Suppressor macrophage treated with lipopolysaccharide for 4 hours (primary cell): ENCODE data around the gene DSC1.
"Not testable (repeated sequence)": the region's sequence is repeated elsewhere in the genome, so short reads cannot be mapped to it uniquely, and the experiment has no call there.

Source experiments
- DNase-seq: peaks from one replicate; pipeline ENCODE4 v3.0.0-alpha.2; 2020

DSC1 gene

GRCh38 chr18:31171144-31171839 is 8.6 kb upstream of the DSC1 start:
- DNase-seq: no peak

GRCh38 chr18:31170335-31170734 is 7.7 kb upstream of the DSC1 start:
- DNase-seq: no peak

DNA sequence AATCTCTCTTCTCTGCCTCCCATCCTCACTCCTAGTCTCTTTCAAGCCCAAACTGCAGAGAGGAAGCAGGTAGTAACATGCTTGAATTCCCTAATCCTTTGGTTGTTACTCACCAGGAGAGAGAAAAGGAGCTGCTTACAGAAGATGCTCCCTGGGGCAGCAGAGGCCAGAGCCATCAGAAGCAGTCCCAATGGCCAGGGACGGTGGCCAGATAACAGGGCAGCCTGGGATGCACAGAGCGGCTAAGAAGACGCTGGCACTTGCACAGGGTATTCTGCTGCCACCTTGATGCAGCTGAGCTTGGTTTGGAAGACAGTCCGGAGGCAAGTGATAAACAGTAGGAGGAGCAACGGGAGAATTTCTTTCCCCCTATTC is 250 bp downstream of the DSC1 start:
- DNase-seq: no peak

GRCh38 chr18:31161757-31162418 is 768 bp downstream of the DSC1 start:
- no peak for DNase-seq

DNA sequence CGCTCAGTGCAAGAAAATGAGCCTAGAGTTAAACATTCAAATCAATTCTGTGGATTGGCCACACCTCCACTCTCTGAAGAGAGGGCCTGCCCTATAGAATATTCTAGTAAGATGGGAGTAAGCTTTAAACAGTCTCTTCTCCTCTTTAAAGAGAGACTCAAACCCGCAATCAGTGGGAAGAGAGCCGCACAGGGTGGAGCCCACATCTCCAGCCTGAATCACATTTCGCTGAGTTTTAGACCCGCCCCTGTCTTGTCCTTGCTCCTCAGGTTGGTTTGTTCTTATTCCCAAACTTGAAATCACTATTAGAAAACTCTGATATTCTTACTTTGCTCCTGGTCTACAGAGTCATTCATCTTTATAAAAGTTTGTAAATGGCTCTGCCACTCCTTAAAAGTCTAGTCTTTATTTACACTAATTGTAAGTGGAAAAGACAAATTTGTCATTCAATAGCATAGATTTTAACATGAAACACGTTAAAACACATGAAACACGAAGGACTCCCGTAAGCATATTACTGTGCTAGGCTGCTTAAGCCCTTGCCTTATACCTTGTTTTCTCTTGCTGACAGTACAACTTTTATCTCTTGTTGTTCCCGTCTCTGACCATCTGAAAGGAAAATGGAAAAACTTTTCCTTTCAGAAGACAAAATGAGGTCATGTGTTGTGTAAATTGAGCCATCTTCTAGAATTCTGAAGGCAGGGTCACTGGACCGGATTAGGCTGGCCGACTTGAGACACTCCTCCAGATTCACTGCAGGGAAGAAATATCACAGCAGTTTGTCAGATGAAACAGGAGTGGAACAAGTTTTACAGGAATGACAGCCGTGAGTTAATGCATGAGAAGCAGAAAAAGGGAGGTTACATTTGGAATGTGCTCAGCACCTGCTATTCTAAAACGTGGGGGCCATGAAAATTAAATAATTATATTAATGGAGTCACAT is 5.6 kb downstream of the DSC1 start:
- DNase-seq: no peak

DNA sequence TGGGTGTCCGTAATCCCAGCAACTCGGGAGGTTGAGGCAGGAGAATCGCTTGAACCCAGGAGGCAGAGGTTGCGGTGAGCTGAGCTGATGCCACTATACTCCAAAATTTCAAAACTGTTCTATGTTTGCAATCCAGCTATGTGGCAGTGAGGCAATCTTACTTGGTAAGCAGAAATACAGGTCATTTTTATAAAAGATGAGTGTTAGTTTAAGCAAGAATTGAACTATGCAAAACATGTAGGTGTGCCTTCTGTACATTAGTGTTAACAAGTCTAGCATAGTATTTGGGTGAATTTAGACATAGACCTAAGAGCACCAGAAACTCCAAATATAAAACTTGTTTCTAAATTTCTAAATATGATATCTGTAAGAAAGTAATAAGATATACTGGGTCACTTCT is 7.2 kb downstream of the DSC1 start:
- no peak for DNase-seq

GRCh38 chr18:31154181-31154580 is 8.5 kb downstream of the DSC1 start:
- no peak for DNase-seq

DNA sequence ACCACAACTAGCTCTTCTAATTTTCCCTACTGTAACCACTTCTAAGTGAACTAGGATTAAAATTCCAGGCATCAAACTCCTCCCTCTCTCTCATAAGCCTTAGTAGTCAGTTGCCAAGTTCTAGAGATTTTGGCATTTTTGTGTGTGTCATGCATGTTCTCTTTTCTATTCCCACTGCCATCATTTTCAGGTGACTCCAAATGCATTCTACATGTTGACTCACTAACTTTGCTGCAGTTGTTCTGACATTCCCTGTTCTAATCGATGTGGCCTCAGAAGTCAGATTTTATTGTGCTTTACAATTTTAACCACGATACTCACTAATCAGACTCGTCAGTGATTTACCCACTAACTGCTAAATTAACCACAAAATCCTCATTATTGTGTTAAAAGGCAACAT is 13.3 kb downstream of the DSC1 start:
- no peak for DNase-seq

DNA sequence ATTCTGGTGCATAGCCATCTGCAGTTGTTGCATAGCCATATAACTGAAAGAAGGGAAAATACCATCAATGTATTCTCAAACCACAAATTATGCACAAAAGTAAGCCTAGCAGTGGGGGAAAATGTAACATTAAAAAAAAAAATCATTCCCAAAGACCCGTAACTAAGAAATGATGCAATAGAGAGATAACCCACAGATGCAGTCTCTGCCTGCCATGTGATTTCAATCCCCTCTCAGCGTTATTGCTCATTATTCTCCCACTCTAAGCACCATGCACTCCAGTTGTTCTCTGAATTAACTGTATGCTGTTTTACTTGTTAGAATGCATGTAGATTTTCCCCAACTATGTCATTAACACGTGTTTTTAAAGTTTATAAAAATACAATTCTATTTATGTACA is 14.1 kb downstream of the DSC1 start:
- DNase-seq: no peak

GRCh38 chr18:31146809-31147208 is 15.8 kb downstream of the DSC1 start:
- no peak for DNase-seq

GRCh38 chr18:31143025-31143424 is 19.6 kb downstream of the DSC1 start:
- no peak for DNase-seq

DNA sequence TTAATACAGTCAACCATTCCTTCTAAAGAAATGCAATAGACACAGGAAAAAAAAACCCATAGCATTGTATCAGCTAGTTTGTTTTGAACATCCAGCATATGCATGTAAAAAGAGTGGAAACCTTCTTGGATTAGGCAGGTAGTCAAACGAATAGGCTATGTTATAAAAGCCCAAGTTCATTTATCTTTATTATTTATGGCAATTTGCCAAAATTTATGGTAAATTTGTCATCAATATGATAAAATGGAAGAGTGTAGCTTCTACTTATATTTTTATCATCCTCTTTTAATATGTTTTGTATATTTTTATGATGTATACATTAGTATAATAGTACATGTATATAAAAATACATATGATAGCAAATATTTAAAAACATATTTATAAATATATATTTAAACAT is 23.9 kb downstream of the DSC1 start:
- DNase-seq: no peak

GRCh38 chr18:31134988-31135529 is 27.6 kb downstream of the DSC1 start:
- DNase-seq: no peak

DNA sequence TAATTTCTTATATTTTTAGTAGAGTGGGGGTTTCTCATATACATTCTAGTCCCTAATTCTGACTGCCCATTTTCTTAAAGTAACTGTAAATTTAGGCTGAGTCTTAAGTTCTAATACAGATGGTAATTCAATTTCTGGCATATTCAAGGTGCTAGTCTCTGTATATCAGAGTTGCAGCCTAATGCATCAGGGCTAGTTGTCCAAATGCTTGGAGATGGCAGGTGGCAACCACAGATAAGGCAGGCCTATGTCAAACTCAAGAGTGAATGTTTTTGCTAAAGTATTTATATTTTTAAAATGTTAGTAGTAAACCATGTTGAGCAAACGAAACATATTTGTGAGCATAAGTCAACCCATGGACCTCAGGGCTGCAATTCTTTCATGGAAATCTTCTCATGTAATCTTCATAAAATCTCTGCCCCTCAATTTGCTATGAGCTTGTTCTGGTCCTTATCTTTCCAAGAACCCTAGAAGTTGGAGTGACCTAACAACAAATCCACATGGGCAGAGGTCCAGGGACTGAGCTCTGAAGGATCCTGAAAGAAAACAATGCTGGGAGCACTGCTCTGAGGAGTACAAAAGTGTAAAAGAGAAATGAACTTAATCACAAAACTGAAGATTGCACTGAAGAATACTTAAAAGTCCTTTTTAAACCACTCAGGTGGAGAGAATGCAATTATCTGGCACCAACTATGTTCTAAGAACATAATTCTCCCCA is 33.1 kb downstream of the DSC1 start:
- DNase-seq: no peak

- DNase-seq: no peak
Observed at GRCh38 chr18:31125878-31126277, 36.8 kb downstream of the DSC1 start.

DNA sequence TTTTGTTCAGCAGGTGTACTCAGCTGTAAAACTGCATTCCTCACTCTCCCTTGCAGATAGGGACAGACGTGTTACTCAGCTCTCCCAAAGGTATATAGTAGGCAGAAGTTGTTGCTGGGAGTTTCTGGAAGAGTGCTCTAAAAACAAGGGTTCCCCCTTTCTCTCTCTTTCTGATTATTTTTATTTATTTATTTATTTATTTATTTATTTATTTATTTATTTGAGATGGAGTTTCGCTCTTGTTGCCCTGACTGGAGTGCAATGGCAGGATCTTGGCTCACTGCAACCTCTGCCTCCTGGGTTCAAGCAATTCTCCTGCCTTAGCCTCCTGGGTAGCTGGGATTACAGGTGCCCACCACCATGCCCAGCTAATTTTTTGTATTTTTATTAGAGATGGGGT is 39.5 kb downstream of the DSC1 start:
- not testable (repeated sequence) for DNase-seq

DNA sequence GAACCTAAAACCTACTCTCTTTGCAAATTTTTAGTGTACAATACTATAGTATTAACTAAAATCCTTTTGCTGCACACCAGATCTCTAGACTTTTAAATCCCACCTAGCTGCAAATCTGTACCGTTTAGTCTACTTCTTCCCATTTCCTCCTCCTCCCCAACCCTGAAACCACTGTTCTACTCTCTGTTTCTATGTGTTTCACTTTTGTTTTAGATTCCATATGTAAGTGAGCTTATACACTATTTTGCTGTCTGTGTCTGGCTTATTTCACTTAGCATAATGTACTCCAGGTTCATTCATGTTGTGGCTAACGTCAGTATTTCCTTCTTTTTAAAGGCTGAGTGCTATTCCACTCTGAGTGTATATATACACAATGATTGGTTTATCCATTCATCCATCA is 42.1 kb downstream of the DSC1 start:
- no peak for DNase-seq

- DNase-seq: no peak
Observed at GRCh38 chr18:31116853-31117595, 45.6 kb downstream of the DSC1 start.

DNA sequence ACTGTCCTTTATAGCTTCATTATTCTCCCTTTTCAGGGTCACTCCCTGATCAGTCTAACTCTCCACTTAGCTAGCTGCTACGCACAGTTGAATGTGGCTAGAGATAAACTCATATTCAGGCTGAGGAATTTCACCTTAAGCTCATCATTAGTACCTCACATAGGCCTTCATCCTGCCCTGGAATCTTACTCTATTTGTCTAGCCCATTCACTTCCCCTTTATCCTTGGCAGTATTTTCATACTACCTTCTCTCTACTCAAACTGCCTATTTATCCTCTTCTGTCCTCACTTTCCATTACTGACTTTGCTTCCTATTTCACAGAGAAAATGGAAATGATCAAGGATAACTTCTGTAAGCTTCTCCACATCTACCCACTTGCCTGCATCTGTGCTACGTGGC is 49.9 kb downstream of the DSC1 start:
- no peak for DNase-seq

DNA sequence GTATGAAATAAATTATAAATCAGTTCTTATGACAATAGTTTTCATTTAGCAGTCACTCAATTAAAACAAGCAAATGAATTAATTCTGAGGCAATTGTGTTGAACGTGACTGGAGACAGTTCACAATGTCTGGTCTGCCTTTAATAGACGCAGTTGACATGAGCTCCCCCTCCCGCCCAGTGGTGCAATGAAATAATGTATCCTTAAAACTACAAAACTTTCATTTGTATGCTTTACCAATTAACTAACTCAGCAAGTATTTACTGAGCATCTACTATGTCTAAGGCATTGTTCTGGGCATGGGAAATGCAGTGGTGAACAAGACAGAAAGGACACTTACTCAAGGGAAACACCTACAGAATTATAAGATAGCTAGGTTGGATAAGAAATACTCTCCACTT is 56.9 kb downstream of the DSC1 start:
- no peak for DNase-seq

DNA sequence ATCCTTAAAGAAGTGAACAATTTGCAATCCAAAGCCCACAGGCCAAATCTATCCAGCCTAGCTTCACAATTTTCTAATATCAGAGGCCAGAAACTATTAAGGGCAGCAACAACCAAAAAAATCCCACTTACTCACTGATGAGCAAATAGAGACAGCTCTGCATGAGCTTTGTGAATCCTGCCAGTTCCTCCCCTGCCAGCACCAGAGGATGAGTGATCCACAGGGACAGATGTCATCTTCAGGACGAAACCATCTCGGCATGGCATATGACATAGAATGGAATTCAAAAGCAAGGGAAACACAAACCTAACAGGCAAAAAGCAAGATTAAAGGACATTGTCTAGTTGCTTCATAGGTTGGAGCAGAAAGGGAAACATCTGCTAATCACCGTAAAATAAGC is 58.2 kb downstream of the DSC1 start:
- no peak for DNase-seq

- no peak for DNase-seq
Observed at GRCh38 chr18:31103423-31103822, 59.2 kb downstream of the DSC1 start.
